ENCODE measurements around the gene MOB2. TPM values are rescaled to one million over a fixed set of nuclear protein-coding genes. Genes with fewer than 3 reads are reported as not detected.

The MOB2 gene, protein sequence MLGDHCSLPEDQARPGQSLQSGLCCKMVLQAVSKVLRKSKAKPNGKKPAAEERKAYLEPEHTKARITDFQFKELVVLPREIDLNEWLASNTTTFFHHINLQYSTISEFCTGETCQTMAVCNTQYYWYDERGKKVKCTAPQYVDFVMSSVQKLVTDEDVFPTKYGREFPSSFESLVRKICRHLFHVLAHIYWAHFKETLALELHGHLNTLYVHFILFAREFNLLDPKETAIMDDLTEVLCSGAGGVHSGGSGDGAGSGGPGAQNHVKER
- total RNA-seq (2014; rRNA removed; shearing (Covaris generic); ENCODE audit: low replicate concordance) = 13.0 and 18.0 TPM in 2 replicates

DNA sequence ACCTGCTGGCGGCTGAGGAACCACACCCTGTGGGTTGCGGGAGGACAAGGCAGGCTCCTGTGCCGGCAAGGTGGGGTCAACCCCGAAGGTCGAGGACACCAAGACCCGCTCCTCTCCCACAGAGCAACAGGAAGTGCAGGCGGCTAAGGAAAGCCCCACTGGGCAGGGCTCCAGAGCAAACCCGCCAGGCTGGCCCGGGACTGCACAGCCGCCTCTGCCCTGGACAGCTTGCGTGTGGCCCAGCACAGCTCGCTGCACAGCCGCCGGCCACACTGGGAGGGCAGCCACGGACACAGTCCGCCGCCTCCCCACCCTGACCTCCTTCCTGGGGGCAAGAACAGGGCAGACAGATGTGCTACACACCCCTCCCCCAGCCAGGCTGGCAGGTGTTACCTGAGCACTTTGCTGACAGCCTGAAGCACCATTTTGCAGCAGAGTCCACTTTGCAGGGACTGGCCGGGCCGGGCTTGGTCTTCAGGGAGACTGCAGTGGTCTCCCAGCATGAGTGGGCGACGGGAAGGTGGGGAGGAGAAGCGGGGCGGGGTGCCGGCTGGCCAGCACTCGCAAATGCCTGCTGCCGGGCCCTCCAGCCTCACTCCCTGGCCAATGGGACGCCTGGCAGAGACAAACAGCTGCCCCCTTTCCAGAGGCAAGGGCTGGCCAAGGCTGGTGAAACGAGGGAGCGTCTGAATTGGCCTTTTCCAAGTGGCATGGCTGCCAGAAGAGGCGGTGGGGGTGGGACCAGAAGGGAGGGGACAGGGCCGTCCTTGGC is at the start of gene MOB2:
MOB2 (minus strand) TSS at position 726 of the 772 bp plus-strand sequence; CDS start at position 503, 223 bp downstream.
- in situ Hi-C loops (cut with HindIII; ENCODE audit: low pct_unique_long_range_greater_than_20kb, low sequenced_read_pairs) = no loop called here
- DNase-seq (ENCODE audit: low read depth) = peak; percentile 31

GRCh38 chr11:1534682-1535081 is 48.1 kb upstream of the MOB2 start:
- DNase-seq (ENCODE audit: low read depth) = no peak
- in situ Hi-C loops (cut with HindIII; ENCODE audit: low pct_unique_long_range_greater_than_20kb, low sequenced_read_pairs) = loop anchor here (10.0 kb wide), 1 partner anchor 100 kb away; no protein-coding TSS in a partner anchor

DNA sequence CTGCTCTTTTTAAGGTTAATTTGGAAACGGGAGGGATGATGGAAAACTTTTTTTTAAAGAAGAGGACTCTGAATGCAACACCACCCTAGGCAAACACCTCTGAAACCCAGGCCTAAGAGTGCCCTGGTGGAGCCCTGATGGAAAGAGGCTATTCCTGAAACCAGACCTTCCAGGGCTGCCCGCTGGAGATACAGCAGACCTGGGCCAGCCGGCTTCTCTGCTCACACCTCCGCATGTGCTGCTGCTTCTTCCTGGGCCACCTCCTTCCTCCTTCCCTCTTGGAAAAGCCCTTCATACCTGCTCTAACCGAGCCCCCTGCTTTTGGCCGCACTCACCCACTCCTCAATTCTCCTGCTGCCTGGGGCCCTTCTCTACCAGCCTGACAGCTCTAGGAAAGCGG is 47.6 kb upstream of the MOB2 start:
- in situ Hi-C loops (cut with HindIII; ENCODE audit: low pct_unique_long_range_greater_than_20kb, low sequenced_read_pairs) = loop anchor here (10.0 kb wide), 1 partner anchor 101 kb away; no protein-coding TSS in a partner anchor
- no peak for DNase-seq (ENCODE audit: low read depth)

- DNase-seq (ENCODE audit: low read depth) = no peak
- in situ Hi-C loops (cut with HindIII; ENCODE audit: low pct_unique_long_range_greater_than_20kb, low sequenced_read_pairs) = loop anchor here (10.0 kb wide), 1 partner anchor 101 kb away; no protein-coding TSS in a partner anchor
These were observed 46.8 kb upstream of the MOB2 start for GRCh38 chr11:1533342-1533725.

- in situ Hi-C loops (cut with HindIII; ENCODE audit: low pct_unique_long_range_greater_than_20kb, low sequenced_read_pairs) = loop anchor here (10.0 kb wide), 1 partner anchor 102 kb away; no protein-coding TSS in a partner anchor
- peak; percentile 22 for DNase-seq (ENCODE audit: low read depth)
These were observed 46.2 kb upstream of the MOB2 start for GRCh38 chr11:1532606-1533341.

DNA sequence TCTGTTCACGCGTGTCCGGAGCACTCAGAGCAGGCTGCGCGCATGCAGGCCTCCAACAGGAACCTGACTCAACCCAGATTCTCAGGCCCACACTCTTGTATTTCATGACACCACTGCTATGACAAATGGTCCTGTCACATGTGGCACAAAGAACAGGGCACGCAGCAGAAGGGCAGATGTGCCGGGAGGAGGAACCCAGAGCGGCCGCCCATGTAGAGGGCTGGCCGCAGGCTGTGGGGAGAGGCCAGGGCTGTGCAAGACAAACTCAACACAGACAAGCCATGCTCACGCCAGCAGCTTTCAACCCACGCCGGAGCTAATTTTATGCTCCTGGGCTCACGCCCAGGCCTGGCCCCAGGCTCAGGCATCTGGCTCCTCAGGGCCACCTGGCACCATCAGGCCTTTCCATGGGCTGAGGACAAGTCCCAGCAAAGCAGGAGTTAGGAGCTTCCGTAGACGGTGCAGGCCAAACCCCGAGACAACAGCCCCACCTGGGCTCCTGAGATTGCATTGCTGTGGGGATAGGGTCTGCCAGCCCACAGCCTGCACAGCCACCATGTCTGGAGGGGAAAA is 45.5 kb upstream of the MOB2 start:
- DNase-seq (ENCODE audit: low read depth) = no peak
- in situ Hi-C loops (cut with HindIII; ENCODE audit: low pct_unique_long_range_greater_than_20kb, low sequenced_read_pairs) = loop anchor here (10.0 kb wide), 1 partner anchor 103 kb away; no protein-coding TSS in a partner anchor

DNA sequence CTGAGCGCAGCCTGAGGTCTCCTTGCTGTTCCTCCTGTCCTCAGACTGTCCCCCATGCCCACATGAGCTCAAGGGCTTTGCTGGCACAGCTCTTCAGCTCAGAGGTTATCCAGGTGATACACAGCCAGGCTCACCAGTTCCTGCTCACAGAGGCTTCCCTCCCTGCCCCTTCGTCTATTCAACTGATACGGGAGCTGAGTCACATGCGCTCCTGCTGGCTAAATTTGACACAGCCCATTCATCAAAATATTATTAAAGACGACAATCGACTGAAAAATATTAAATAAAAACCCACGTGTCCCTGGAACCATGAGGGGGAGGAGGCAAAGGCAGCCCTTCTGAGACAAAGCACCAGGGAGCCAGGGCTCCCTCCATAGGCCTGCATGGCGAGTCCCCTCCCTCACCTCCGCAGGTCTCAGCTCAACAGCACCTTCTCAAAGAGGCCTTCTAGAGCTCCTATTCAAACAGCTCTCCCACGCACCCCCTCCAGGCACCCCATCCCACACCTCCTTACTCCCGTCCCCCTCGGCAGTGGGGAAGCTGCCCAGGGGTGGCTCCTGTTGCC is 45.0 kb upstream of the MOB2 start:
- no peak for DNase-seq (ENCODE audit: low read depth)
- in situ Hi-C loops (cut with HindIII; ENCODE audit: low pct_unique_long_range_greater_than_20kb, low sequenced_read_pairs) = loop anchor here (10.0 kb wide), 1 partner anchor 103 kb away; no protein-coding TSS in a partner anchor

GRCh38 chr11:1530686-1531448 is 44.3 kb upstream of the MOB2 start:
- in situ Hi-C loops (cut with HindIII; ENCODE audit: low pct_unique_long_range_greater_than_20kb, low sequenced_read_pairs) = loop anchor here (10.0 kb wide), 1 partner anchor 104 kb away; no protein-coding TSS in a partner anchor
- no peak for DNase-seq (ENCODE audit: low read depth)

- no peak for DNase-seq (ENCODE audit: low read depth)
- in situ Hi-C loops (cut with HindIII; ENCODE audit: low pct_unique_long_range_greater_than_20kb, low sequenced_read_pairs) = loop anchor here (10.0 kb wide), 1 partner anchor 105 kb away; no protein-coding TSS in a partner anchor
These were observed 43.2 kb upstream of the MOB2 start for GRCh38 chr11:1529774-1530173.

DNA sequence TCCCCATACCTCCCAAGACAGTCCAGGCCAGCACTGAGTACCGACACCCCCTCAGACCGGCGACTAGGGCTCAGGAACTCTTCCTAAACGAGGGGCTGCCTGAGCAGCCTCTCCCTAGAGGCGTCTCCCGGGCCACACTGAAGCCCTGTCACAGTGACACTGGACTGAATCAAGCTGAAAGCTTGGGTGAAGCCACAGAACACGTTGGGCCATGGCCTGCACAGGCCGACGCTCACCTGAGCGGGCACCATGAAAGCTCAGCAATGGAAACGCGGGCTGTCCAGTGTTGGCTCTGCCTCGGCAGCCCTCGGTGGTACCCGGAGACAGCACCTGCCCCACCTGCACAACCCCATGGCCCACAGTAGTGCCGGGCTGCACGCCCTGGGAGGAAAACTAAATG is 42.7 kb upstream of the MOB2 start:
- DNase-seq (ENCODE audit: low read depth) = no peak
- in situ Hi-C loops (cut with HindIII; ENCODE audit: low pct_unique_long_range_greater_than_20kb, low sequenced_read_pairs) = no loop called here

DNA sequence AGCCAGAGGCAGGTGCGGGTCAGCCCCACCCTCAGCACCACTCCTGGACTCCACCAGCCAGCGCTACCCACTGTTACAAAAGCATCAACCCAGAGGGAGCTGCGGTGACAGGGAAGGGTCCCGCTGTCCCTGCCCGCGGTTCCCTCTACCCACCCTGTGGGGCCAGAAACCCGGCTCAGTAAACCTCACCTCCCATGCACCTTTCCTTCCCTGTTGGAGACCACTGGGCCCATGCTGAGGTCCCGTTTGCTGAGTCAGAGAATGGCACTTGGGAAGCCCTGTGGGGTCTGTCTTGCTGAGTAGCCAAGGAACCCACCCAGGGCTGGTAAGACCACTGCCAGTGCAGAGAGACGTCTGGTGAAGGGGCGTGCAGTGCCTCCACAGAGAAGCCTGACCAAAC is 42.1 kb upstream of the MOB2 start:
- no peak for DNase-seq (ENCODE audit: low read depth)
- in situ Hi-C loops (cut with HindIII; ENCODE audit: low pct_unique_long_range_greater_than_20kb, low sequenced_read_pairs) = no loop called here

GRCh38 chr11:1526785-1527184 is 40.2 kb upstream of the MOB2 start:
- no peak for DNase-seq (ENCODE audit: low read depth)
- in situ Hi-C loops (cut with HindIII; ENCODE audit: low pct_unique_long_range_greater_than_20kb, low sequenced_read_pairs) = no loop called here

DNA sequence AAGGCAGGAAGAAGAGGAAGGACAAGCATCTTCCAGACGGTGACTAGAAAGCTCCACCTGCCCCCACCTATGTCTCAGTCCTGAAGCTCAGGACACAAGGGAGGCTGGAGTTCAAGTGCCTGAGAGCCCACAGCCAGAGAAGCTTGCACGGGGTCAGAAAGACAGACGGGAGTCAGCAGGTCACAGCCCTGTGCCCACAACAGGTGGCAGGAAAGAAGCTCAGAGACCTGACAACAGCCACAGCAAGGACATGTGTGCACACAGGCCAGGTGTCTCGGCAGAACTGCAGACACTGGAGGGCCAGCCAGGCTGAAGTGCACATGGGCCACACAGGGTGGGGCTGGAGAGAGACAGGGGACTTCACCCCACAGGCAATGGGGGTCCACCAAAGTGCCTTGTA is 37.2 kb upstream of the MOB2 start:
- in situ Hi-C loops (cut with HindIII; ENCODE audit: low pct_unique_long_range_greater_than_20kb, low sequenced_read_pairs) = no loop called here

DNA sequence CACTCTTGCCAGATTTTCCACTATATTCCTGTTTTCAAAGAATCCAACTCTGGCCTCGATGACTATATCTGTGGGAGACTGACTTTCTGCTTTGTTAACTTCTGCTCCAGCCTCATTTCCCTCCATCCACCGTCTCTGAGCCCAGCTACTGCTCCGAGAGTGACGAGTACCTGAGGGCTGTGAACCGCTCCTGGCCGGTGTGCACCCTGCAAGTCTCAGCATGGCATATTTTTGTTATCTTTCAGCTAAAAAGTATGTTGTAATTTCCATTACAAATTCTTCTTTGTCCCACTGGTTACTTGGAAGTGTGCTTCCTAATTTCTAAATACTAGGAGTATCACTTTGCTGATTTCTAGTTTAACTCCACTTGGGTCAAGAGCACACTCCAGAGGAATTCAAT is 36.5 kb upstream of the MOB2 start:
- in situ Hi-C loops (cut with HindIII; ENCODE audit: low pct_unique_long_range_greater_than_20kb, low sequenced_read_pairs) = no loop called here
- no peak for DNase-seq (ENCODE audit: low read depth)

More for the DNA sequence above, 37.2 kb upstream of the MOB2 start:
- no peak for DNase-seq (ENCODE audit: low read depth)

DNA sequence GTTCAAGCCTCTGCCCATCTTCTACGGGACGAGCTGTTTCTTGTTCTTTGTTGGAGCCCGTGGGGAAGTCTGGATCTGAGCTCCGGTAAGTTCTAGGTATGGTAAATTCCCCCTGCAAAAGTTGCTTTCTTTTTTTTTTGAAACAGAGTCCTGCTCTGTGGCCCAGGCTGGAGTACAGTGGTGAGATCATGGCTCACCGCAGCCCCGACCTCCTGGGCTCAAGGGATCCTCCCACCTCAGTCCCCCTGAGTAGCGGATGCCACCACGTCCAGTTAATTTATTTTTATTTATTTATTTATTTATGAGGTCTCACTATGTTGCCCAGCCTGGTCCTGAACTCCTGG is 35.5 kb upstream of the MOB2 start:
- in situ Hi-C loops (cut with HindIII; ENCODE audit: low pct_unique_long_range_greater_than_20kb, low sequenced_read_pairs) = no loop called here
- DNase-seq (ENCODE audit: low read depth) = no peak

DNA sequence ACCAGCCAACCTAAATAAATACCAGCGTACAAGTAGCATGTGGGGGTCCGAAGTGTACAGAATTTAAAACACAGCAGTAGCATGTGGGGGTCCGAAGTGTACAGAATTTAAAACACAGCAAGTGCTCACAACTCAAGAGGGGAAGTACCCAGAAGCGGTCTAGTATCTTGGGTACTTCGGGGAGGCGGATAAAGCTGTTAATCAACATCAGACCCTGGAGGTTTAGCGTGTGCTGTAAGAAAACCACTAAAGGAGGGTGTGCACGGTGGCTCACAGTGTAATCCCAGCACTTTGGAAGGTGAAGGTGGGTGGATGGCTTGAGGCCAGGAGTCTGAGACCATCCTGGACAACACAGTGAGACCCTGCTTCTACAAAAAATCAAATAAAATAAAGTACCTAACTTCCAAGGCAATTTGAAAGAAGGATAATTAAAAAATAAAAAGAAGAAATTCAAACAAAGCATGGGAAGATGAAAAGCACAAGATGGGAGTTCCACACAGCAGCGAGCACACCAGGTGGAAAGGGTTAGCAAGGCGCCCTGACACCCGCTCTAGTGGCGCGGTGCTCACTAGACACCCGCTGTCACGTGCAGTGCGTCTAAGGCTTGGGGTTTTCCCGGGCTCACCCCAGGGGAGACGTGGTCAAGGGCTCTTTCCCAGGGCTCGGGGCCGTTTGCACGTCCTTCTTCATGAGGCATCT is 35.0 kb upstream of the MOB2 start:
- in situ Hi-C loops (cut with HindIII; ENCODE audit: low pct_unique_long_range_greater_than_20kb, low sequenced_read_pairs) = no loop called here
- no peak for DNase-seq (ENCODE audit: low read depth)

Data from Caki2 (cell line).